ENCODE data around the gene LETM1.

Gene LETM1

DNA sequence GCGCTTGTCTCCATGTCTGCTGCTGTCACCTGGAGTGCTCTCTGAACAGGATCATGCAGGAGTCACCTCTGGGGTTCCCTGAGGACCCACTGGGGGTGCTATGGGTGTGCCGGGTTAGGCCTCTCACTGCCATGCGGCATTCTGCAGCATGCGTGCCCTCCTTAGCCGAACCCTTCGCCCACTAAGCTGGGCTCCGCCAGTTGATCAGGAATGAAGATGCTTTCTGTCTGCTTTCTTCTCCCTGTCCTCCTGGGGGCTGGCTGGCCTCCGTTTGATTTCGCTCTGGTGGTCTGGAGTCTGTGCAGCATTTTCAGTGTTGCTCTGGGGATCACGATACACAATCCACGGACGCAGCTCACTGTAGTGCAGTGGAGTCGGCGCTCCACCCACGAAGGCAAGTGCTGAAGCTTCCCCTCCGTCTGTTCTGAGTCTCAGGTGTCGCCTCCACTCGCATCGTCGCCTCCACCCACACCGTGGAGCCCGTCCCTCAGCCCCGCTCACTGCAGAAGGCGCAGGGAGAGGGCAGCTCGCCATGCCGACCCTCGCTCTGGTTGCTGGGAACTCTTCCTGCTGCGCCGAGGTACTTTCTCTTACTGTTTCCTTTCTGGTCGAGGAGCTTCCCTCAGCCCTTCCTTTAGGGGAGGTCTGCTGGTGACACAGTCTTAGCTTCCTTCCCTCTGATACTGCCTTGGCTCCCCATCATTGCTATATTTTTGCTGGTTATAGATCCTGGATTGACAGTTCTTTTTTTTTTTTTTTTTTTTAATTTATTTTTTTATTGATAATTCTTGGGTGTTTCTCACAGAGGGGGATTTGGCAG is 29.2 kb downstream of the LETM1 start:
- DNase-seq (ENCODE audit: low read depth in 2 of 2), result no peak

DNA sequence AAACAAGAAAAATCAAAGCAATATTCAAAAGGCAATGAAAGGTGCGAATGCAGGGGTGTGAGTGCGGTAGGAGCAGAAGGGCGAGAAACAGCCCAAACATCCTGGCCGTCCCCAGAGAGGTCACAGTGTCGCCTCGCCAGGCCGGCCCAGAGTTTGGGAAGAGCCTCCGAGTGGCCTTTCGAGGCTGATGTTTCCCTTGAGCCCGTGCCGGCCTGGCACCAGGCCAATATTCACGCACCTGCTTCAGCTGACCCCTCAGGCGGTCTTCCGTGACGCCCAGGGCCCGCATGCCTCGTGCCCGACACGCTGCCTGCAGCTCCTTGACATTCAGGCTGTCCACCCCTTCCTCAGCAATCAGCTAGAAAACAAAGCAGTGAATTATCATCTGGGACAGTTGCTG is 30.6 kb downstream of the LETM1 start:
- DNase-seq (ENCODE audit: low read depth in 2 of 2), result no peak

DNA sequence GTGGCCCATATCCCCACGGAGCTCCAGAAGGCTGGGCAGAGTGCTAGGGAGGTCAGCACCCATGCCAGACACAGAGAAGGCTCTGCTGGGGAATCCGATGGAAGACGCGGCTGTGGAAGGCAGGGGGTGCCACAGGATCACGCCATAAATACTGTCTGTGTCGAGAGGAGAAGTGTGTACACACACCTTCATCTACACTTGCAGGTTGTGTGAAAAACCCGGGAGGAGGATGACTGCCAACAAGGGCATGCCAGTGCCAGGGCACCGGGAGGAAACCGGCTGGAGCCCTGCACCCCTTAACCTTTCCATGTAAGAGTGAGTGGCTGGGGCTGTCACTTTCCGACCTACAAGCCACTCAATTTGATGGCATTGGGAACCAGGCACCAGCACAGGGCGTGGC is 31.2 kb downstream of the LETM1 start:
- no peak for DNase-seq (ENCODE audit: low read depth in 2 of 2)

DNA sequence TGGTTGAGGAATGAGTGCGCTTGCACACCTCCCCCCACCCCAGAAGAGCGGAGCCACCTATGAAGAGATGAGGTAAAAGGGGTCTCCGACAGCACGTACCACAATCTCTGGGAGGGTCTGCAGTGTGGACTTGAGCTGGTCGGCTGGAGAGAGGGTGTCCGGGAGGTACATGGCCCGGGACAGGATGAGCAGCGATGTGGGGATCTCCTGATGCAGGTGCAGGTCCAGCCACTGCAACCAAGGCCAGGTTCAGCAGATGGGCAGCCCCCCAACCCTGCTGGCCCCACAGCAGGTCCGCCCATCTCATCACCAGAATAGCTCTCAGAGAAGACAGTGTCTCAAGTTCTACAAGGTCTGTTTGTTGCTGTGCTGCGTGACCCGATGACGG is 32.4 kb downstream of the LETM1 start:
- DNase-seq (ENCODE audit: low read depth in 2 of 2), result no peak

DNA sequence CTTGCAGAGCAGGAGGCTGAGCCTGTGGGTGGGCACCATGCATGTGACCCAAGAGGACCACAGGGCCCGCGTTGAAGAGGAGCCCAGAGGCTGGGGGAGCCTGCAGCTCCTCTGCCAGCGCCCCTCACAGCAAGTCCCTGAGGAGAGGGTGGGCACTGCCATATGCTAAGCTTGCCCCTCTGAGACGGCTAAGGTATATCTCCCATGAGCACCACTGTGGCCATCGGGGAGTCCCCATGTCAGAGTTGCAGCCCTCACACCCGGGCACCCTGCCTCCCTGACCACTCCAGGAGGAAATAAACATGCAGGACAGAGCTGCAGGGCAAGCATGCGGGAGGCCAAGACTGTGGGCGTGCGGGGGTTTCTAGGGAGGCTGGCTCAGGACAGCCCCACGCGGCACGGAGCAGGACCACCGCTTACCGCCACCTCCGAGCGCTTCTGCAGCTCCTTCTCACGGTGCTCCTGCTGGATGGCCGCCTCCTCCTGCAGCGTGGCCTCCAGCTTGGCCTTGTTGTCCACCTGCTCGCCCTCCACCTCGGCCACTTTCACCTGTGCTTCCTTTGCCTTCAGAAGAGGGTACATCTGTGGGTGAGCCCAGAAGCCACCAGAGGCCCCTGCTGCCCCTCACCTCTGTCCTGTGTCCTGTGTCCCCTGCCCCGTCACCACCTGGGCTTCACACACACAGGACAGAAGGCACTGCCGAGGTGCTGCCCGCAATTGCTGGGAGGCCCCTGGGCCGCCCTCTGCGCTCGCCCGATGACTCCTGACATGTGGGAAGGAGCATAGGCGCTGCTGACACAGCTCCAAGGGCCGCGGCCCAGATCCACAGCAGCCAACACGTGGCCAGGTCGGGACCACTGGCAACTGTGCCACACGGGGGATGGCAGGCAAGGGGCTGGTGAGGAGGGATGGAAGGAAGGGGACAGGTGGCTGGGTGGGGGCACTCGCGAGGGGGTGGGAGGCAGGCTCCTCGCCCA is 33.1 kb downstream of the LETM1 start:
- DNase-seq (ENCODE audit: low read depth in 2 of 2), result no peak

DNA sequence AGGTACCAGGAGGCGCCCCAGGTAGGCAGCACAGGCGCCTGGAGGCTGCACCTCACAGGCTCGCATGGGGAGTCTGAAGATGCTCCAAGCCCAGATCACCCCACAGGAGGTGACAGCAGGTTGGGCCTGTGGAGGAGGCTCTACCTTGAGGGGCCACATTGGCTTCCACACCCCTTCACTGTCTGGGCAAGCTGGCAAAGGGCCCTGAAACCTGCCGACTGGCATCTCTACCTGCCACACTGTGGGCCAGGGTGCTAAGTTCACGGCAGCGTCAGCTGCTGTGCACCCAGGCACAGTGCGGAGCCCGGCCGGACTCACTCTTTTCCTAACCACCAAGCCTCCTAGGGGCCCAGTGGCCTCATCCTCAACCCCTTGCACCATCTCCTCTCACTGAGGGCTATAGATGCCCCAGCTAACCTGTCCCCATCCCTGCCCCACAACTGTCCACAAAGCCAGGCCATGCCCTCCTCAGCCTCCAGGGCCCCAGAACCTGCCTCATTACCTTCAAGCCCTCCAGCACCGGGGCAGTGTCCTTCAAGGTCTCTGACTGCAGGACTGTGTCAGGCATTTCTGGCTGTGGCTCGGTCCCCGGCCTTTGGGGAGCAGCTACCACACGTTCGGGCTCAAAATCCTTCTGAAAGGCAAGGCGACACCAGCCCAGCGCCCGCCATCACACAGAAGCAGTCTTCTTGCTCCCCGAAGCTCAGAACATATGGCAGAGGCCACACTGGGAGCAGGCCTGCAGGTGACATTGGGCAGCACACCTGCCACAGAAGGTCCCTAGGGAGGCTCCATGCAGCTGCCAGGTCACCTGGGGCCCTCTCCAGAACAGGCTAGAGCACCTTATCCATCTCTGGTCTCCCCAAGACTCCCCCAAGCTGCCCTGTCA is 34.0 kb downstream of the LETM1 start:
- DNase-seq (ENCODE audit: low read depth in 2 of 2), result no peak

DNA sequence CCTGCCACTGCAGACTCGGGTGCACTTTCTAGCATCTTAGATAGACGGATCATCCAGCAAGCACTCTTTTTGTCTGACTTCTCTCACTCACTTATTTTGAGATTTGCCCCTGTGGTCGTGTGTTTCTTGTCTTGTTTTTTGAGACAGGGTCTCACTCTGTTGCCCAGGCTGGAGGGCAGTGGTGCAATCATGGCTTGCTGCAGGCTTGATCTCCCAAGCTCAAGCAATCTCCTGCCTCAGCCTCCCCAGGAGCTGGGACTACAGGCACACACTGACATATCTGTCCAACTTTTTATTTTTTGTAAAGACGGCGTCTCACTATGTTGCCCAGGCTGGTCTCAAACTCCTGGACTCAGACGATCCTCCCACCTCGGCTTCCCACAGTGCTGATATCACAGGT is 36.1 kb downstream of the LETM1 start:
- no peak for DNase-seq (ENCODE audit: low read depth in 2 of 2)

DNA sequence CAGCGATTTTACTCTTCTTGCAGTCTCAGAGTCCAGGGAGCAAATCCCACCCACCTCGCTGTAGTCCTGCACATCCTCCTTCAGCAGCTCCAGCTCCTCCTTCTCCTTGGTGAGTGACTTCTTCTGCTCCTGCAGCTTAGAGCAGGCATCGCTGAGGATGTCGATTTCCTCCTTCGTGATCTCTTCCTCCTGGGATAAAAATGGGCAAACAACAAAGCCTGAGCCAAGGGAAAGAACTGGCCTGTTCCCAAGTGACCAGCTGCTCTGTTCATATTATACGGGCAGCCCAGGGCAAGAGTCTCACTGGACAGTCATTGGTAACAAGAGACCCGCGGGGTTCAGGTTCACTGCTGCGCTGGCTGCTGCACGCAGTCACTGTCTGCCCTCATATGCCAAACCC is 36.7 kb downstream of the LETM1 start:
- no peak for DNase-seq (ENCODE audit: low read depth in 2 of 2)

DNA sequence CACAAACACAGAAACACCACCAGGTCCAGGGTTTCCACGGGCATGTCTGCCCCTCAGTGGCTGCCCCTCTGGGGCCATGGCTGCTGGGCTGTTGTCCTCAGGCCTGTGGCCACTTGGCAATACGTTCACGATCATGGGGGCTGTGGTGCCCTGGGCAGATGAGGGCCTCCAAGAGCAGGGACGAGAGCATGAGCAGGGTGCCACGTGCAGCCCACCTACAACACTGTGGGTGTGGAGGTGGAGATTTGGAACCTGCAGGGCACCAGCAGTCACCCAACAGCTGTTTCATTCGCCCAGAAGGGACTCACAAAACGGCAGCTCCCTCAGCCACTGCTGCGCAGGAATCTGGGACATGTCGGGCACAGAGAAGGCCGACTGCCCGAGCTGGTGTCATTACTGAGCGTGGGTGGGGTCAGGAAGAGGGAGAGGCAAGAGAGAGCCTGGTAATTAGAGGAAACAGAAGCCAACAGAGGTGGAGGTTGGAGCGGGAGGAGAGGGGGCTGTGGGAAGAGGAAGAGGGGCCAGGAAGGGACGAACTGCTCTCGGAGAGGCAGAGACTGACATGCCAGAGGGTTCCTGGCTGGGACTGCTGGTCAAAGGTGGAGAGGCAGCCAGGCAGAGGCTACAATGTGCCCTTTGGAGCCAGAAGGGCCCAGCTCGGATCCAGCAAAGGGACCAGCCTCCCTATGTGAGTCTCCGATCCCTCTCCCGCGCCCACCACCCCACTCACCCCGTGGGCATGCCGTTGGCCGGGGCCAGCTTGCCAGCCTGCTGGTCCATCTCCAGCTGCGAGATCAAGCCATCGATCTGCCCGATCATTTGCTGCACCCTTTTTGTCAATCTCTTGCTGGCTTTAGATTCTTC is 39.7 kb downstream of the LETM1 start:
- no peak for DNase-seq (ENCODE audit: low read depth in 2 of 2)

DNA sequence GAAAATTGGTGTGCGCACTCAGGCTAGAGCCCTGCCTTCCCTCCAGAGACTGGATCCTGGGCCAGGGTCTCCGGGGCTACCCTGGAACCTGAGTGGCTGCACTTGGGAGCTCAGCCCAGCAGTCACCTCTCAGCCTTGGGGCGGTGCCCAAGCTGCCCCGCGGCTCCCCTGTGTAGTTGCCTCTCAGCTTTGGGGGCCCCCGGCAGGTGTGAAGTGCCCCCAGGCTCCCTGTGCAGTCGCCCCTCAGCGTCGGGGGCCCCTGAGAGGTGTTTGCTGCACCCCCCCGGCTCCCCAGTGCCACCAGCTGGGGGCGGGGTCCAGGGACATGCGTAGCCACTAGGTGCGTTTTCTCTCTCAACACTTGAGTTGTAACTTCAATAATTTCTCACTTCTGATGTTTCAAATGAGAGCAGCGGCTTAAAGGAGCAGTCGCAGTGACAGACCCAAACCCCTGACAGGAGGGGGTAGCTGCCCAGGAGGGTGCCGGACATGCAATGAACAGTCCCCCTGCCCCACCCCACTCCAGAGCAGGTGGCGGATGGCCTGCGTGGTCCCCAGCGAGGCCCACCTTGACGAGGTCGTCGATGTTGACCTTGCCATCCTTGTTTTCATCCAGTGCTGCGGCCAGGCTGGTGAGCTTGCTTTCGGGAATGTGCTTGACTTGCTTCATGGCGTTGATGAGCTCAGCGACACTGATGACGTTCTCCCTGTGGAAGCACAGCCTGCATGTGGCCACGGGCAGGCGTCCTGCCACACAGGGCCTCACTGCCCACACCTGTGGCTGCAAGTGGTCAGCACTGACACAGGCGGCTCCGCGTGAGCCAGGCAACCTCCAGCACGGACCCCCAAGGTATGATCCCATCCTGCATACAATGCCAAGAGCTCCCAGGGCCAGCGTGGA is 40.6 kb downstream of the LETM1 start:
- DNase-seq (ENCODE audit: low read depth in 2 of 2), result no peak

DNA sequence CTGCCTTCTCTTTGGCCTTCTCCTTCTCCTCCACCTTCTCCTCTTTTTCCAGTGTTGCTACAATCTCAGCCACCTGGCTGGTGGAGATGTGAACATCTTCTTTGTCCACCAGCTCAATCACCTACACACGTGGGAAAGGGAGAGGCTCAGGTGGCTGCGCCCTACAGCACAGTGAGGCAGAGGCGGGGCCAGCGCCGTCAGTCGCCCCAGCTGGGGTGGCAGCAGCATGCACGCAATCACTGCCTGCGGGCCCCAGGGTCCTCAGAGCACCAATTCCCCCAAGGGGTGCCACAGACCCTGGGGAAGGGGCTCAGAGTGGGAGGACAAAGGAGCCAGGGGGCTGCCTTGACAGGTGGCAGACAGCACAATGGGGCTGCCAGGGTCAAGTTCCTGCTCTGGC is 41.5 kb downstream of the LETM1 start:
- no peak for DNase-seq (ENCODE audit: low read depth in 2 of 2)

DNA sequence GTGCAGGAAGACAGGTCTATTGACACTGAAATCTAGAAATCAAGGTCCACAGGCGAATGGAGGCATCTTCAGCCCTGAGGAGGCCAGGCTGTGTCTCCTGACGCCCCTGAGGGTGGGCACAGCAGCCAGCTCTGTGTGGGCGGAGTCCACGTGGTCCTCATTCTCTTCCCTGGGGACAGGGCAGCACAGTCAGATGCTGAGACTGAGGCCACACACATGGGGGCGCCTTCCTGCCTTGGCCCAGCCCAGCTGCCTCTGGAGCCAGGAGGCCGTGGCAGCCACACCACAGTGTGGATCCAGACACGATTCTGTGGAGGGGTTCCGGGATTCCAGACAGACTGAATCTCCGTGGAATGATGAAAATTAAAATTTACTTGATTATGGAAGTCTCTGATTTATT is 42.0 kb downstream of the LETM1 start:
- no peak for DNase-seq (ENCODE audit: low read depth in 2 of 2)

DNA sequence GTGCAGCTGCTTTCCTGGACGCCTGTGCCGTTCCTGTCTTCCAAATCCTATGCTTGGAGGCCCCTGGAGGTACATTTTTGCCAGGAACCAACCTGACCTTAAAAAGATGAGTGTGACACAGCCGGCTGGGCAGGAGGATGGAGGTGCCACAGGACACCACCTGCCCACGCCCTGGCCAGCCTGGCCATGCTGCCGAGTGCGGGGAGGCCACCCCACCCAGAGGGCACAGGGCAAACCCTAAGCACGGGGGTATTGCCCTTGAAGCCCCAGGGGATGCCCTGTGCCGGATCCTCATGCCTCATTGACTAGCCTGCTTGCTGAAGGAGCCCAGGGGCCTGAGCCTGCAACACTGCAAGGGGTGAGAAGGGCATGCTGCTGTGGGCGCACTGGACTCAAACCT is 42.7 kb downstream of the LETM1 start:
- DNase-seq (ENCODE audit: low read depth in 2 of 2), result no peak

DNA sequence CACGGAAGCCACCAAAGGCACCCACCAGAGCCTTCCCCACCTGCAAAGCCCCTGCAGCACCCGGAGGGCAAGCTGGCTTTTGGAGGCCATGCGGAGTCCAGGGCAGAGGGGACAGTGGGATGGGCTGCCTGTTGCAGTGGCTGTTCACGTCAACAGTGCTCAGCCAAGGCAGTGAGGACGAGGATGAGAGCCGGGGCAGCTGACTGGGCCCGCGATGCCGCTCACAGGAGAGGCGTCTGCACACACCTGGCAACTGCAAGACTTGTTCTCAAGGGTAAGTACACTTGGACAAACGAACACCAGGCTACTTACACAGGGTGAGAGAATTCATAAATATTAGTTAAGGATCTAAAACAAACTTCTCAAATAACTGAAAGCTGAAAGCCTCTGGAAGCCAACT is 43.2 kb downstream of the LETM1 start:
- DNase-seq (ENCODE audit: low read depth in 2 of 2), result no peak

DNA sequence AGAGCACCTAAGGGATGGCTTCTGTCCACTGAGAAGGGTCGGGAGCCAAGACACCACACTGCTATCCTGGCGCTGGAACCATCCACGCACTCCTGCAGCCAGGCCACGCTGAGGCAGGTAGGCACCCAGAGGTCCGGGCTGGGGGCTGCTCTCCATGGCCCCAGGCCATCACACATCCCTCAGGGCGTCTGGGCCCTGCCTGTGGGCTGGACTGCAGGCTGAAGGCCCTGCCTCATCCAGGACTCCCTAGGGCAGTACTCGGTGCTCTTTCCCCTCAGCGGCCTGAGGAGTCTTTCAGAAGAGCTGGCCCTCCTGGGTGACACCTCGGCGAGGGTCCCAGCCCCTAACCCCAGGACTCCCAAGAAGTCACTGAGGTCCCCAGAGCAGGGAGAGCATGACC is 45.2 kb downstream of the LETM1 start:
- no peak for DNase-seq (ENCODE audit: low read depth in 2 of 2)

DNA sequence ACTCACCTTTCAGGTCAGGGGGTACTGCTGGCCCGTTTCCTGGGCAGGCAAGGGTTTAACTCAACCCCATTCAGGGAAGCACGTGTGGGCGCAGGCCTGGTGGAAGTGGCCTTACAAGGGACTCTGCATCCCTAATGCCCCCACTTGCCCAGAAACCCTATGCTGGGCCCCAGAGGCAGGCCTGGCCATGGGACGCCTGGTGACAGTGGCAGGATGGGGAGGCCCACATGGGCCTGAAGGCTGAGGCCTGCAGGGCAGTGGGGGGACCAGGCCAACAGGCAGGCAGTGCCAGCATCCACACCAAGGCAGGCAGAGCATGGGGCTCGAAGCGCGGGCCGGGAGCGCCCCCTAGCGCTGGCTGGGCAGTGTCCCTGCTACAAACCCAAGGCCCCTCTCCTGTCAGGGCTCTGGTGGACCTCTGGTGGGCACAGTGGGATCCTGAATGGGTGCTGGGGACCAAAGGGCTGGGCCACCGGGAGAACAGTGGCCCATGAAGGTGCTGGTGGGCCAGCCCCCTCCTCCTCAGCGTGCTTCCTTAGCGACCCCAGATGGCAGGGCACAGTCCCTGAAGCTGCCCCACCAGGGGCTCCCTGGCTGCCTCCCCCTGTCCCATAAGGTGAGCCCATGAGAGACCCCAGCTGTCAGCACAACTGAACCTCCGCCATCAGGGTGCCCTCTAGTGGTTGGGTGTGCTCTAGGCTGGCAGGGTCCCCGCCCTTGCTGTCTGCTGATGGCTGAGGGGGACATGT is 46.0 kb downstream of the LETM1 start:
- peak; percentile 10 for DNase-seq (ENCODE audit: low read depth in 2 of 2)

DNA sequence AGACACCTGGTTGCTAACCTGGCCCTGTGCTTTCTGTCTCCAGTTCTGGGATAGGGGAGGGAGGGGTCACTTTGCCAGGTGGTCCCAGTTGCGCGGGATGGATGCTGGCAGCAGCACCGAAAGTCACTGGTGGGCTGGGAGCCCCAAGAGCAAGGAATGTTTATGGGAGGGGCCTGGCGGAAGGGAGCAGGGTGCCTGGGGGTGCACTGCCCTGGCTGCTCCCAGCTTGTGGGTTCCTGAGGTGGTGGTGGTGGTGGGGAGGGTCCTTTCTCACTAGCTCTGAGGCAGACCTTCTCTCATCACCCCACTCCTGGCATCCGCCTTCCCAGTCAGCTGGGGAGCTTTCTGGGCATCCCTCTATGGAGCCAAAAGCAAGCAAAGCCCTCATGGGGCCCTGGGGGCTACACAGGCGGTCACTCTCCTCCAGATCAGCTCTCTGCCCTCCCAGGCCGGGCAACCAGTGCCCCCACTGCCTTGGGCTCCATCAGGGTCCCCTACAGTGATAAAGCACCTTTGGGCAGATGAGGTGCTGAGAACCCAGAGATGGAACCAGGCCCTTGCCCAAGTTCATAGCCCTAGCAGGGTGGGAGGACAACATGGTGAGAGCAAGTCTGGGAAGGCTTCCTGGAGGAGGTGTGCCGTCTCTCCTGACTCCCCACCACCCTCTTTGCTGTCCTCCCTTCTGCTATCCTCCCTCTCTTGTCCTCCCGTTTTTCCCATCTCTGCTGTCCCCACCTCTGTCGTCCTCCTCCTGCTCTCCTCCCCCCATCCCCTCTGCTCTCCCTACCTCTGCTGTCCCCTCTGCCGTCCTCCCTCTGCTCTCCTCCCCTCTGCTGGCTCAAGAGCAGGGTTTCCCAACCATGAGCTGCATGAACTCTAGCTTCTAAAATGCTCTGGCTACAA is 46.9 kb downstream of the LETM1 start:
- DNase-seq (ENCODE audit: low read depth in 2 of 2), result no peak

DNA sequence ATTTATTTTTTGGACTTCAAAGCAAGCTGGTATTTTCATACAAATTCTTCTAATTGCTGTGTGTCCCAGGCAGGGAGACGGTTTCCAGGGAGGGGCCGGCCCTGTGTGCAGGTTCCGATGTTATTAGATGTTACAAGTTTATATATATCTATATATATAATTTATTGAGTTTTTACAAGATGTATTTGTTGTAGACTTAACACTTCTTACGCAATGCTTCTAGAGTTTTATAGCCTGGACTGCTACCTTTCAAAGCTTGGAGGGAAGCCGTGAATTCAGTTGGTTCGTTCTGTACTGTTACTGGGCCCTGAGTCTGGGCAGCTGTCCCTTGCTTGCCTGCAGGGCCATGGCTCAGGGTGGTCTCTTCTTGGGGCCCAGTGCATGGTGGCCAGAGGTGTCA is 47.6 kb downstream of the LETM1 start:
- no peak for DNase-seq (ENCODE audit: low read depth in 2 of 2)
